Activated CD4-positive, alpha-beta T cell treated with anti-CD3 and anti-CD28 coated beads, Interleukin-2, Interleukin-4, amounts not matched to agents 100 ng/mL and 50 ng/mL, durations not matched to agents 16 hours and 8 hours (primary cell): Measurements from ENCODE around the gene TOP1.

Experiments
- DNase-seq: peaks from one replicate; pipeline ENCODE4 v3.0.0-alpha.2; 2020; ENCODE audit warnings: low spot score

TOP1 gene

DNA sequence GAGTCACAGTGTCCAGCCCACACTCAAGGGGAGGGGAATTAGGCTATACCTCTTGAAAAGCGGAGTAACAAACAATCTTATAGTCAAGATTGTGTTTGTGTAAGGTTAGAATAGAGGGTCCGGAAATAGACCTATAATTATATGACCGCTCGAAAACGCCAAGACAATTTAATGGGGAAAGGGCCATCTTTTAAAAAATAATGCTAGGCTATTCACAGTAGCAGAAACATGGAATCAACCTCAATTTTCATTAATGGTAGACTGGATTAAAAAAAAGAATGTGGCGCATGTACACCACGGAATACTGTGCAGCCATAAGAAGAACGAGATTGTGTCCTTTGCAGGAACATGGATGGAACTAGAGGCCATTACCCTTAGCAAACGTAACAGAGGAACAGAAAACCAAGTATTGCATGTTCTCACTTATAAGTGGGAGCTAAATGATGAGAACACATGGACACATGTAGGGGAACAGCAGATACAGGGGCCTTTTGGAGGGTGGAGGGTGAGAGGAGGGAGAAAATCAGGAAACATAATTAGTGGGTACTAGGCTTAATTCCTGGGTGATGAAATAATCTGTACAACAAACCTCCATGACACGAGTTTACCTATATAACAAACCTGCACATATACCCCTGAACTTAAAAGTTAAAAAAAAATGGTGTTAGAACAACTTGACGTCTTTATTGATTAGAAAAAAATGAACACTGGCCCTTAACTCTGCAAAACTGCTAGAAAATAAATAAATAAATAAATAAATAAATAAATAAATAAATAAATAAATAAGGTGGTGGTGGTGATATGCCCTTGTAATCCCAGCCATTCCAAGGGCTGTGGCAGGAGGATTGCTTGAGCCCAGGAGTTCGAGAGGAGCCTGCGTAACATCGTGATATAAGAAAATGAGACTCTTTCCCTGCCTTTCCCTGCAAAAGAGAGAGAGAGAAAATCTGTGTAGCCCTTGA is 30.3 kb downstream of the TOP1 start:
- no peak for DNase-seq

DNA sequence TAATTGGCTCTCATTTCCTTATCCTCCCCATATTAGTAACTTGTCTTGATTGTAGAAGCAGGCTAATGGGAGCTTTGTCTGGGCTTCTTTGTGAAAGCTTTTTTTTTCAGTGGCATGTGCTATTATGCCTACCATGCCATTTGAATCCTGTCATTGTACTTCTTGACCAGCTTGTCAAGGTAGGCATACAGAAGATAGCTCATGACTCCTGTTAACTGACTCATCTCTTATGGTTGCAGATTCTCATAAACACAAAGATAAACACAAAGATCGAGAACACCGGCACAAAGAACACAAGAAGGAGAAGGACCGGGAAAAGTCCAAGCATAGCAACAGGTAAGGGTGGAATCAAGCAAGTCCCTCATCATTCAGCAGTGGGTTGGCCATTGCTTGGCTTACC is 32.5 kb downstream of the TOP1 start:
- no peak for DNase-seq

DNA sequence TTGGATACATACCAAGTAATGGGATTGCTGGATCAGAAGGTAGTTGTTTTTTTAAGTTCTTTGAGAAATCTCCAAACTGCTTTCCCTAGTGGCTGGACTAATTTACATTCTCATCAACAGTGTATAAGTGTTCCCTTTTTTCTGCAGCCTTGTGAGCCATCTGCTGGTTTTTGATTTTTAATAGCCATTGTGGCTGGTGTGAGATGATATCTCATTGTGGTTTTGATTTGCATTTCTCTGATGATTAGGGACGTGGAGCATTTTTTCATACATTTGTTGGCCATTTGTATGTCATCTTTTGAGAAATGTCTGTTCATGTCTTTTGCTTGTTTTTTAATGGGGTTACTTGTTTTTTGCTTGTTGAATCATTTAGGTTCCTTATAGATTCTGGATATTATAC is 34.8 kb downstream of the TOP1 start:
- no peak for DNase-seq

DNA sequence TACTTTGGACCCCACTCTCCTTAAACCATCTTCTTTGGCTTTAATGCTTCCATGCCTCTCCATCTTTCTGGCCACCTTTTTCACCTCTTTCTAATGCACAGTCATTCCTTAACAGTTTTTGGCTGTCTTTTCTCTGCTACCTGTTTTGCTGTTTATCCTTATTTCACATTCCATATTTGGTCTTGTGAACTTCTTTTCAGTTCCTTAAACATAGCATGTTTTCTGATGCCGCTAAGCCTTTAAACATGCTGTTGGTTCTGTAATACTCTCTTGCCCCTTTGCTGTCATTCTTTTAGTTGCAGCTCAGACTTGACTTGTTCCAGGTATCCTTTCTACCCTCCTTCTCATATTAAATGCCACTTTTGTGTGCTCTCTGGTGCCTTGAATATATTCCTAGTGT is 35.8 kb downstream of the TOP1 start:
- no peak for DNase-seq

DNA sequence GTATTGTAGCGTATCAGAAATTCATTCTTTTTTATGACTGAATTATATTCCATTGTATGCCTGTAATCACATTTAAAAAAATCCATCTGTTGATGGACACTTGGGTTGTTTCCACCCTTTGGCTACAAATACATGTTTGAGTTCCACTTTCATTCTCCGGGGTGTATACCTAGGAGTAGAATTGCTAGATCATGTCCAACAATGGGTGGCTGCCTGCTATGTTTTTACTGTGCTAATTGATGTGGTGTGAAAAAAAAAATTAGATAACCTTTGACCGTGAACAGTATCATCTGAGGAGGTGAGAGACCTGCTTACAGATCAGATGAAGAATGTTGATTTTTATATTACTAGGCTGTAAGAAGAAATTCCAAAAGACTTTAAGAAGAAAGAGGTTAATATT is 37.1 kb downstream of the TOP1 start:
- DNase-seq: no peak

DNA sequence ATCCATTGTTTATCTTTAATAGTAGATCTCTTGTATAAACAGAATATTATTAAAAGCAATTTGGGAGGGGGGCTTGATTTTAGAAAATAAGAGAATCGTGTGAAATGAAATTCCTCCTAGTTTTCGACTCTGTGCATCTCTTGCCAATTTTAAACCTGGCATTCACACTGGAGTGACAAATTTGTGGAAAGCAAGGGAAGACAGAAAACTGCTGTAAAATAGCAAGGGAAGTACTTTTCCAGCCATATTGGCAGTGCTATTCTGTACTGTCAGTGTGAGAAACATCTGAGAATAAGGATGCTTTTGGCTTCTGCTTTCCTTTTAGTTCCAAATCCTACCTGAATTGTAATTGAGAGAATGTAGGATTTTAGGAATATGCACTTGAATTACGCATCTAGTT is 40.2 kb downstream of the TOP1 start:
- DNase-seq: no peak

DNA sequence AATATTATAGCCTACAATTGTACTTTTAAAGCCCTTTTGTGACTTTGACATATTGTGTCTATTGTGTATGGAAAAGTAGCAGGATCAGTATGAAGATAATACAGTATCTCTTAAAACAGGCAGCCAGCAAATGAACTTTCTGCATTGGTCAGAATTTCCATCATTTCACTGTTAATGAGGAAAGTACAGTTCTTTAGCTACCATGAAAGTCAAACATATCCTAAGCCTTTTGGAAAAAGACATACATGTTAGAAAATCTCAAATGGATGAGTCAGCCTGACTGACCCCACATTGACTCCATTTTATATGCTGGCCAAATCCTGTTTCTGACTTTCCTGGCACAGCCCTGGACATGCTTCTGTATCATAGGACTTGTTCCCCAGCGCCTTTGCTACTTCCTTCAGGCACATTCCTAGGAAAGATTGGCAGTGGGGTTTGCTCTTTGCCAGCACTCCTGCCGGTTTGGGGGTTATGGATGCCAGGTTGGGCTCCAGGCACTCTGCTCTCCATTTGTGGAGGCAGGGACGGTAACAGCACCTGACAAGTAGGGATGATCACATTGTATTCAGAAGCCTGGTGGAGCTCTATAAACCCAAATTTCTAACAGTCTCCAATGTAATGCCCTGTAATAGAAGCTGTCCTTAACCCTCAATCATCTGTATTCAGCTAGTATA is 43.7 kb downstream of the TOP1 start:
- DNase-seq: no peak

DNA sequence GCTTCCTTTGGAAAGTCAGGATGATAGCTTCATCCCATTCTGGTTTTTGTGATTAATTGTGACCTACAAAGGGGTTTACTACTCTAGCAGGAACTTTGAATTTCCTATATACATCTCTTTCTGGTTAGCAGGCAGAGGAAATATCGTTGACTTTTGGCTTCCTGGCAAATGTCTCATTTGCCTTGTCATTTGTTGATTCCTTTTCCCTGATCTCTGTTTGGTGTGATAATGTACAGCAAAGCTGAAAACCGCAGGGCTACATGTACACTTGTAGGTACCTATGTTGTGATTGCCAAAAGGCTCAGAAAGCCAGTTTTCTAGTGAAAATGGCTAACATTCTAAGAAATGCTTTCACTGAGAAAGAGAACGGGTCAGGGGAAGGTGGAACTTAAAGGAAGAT is 44.3 kb downstream of the TOP1 start:
- peak; percentile 47 for DNase-seq

DNA sequence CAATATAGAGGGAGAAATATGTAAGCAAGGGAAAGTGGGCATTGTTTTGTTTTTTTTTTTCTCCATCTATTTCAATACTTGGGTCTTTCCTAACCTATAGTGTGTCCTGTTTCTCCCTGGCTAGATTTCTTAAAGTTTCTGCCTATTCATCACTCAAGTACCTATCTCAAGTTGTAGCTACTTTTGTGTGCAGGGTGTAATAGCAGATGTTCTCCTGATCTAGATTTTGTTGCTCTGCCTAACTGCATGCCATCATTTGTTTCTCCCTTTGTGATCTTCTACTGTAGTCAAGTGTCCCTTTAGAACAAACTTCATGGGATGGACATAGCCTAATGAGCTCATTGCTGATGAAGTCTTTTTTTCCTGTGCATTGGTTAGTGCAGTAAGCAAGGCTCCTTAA is 45.8 kb downstream of the TOP1 start:
- DNase-seq: no peak

DNA sequence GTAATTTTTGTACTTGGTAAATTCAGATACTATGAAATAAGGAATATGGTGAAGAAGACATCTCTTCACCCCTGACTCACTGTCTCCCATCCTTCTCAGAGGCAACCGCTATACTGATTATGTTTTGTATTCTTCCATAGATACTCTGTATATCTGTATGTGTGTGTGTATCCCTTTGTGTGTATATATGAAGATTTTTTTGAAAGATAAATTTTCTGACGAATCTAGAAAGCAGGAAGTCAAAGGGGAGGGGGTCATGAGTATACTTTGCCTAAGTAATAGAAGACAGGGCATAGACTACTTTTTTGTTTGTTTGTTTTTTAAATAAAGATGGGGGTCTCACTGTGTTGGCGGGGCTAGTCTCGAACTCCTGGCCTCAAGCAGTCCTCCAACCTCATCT is 48.2 kb downstream of the TOP1 start:
- no peak for DNase-seq

DNA sequence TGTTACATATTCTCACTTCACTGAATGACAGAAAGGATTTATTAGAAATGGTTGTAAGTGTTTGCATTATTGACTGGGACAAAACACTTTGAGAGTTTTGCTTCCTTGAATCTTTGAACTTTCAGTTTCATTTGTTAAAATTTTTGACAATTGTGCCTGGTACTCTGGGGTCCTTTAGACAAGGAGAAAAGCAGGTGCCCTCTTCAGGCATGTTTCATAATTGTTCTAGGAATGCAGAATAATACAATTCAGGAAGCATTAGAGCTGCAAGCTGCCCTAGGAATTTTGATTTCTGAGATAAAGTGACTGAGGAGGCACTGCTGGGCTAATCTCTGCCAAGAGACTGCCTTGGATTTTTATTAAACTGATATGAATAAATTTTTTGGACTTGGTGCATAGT is 49.7 kb downstream of the TOP1 start:
- no peak for DNase-seq

DNA sequence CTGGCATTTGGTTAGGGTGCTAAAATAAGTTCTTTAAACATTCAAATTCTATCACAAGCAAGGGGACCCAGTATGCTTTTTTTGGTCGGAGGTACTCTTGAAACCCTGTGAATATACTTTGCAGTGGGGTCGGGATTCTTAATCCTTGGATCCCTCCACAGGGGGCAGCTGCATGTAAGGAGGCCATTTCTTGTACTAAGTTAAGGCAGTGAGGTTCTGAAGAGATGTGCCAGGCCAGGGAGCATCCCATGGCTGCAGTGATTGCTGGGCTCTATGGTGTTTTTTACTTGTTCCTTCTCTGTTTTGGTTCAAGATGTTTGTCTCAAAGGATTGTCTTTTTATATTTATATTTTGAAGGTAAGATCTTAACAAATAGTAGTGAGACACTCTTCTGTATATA is 50.4 kb downstream of the TOP1 start:
- no peak for DNase-seq

DNA sequence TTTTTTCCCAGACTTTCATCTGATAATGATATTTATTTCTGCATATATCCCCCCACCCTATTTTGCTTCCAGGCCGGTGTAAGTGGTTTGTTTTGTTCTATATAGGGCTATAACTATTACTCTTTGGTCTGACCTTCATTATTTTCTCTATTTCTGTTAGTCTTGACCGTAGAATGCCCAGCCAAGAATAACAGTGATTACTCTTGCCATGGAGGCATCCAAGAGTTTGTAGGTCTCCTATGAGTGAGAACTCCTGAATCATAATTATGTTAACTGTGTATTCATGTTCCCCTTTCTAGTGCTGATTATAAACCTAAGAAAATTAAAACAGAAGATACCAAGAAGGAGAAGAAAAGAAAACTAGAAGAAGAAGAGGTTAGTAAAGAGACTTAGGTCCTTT is 52.2 kb downstream of the TOP1 start:
- no peak for DNase-seq

DNA sequence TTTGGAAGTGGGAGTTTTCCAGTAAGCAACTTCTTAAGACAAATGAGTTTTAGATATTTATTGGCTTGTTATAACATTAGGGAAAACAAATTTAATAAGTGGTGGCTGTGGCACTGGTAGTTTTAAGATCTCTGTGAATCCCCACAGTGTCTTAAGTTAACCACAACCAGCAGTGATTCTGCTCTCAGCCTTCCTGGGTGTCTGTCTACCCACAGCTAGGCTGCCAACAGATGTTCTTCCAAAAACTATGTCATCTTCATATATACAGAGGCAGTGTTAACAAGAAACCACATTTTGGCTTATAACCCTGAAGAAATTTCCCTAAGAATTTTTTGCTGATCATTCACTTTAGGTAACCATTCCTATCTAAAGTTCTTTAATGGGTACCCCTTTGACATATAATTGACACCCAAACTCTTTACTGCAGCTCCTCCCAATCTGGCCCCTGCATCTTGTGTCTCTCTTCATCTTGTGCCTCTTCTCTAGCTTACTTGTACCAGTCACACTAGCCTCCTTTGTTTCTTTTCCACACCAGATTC is 52.7 kb downstream of the TOP1 start:
- no peak for DNase-seq

DNA sequence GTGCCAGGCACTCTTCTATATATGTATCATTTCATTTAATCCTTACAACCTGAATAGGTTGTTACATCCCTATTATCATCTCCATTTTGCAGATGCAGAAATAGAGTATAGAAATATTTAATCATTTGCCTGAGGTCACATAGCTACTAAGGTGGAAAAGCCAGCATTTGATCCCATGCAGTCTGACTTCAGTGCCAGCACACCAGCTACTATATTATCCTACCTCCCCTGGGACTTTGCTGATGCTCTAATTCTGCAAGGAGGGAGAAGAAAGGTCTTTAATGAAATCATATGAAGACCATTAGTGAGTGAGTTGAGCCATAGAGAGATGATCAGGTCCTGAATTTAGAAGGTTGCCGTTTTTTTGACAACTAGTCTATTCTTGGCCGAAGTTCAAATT is 53.7 kb downstream of the TOP1 start:
- no peak for DNase-seq

DNA sequence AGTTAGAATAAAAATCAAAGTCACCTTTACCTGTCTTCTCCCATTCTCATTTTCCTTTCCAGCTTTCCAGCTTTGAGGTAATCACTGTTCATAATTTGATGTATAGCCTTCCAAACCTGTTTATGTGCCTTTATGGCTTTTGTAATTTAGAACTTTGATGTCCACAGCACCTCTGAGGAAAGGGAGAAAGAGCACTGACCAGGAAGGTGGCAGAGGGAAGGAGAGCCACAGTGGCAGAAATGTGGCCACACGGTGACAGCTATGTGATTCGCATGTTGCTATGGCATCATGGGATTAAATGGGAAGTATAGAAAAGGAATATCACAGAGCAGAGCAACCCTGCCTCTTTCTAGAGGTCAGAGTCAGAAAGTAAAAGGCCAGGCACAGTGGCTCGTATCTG is 57.0 kb downstream of the TOP1 start:
- no peak for DNase-seq

DNA sequence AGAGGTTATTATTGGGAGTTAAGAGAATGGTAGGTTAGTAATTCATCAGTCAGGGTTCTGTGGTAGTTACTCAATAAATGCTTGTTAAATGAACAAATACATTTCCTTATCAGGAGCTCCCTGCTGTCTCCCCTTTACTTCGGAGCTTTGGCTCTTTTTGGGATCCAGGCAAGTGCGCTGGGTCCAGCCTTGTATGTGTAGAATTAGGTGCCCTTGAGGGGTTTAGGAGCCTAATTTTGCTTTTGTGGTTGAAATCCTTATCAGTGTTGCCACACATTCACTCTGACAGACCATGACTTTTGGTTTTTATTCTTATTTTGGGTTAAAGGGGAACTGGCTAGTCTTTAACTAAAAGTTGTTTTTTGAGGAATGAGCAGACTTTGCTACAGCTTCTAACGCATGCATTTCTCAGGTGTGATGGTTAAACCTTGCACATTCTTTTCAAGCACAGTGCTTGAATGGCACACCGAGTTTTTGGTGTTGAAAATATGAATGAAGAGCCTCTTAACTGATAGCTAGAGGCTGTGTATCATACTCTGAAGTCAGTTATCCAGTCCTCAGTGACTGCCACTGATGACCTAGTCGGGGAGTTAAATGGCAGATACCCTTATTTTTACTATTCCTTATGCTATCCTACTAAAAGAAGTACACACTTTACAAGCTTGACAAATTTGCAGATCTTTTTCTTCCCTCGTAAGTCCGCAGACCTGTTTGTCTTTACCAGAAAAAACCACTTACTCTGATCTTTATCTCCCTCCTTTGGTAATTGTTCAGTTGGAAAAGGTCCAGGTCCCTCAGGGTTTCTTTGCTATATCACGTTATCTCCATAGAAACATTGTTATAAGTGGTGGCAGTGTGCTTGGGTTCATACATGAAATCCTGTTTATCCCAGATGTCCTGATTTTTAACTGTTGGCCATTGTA is 58.0 kb downstream of the TOP1 start:
- DNase-seq: no peak

DNA sequence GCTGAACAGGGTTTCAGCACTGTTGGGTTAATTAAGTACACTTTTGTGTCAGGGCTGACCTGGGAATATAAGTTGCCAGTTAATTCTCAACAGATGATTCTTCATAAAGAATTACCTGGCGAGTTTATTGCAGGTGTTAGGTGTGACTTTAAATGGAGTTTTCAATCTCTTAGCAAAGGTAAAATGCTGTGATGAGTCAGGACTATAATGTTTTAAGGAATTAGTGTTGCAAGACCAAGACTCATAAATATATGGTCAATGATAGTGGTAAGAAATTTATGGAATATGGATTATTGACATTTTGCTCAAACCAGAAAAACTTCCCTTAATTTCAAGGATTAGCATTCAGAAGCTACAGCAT is 58.7 kb downstream of the TOP1 start:
- DNase-seq: no peak

DNA sequence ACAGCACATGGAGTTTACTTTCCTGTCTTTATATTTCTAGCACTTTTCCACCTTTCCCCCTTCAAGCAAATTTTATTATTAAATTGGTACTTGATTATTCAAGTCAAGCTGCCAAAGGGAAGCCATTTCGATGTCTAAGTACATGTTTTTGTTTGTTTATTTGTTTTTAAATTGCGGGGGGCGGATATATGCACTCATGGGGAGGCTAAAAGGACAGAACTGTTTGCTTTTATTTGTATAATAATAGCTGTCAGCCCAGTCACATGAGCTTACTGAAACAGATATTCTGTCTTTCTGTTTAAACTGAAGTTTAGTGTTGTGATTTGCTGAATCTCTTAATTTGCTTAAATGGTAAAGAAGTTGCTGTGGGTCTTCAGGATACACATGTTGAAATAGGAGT is 59.2 kb downstream of the TOP1 start:
- no peak for DNase-seq

DNA sequence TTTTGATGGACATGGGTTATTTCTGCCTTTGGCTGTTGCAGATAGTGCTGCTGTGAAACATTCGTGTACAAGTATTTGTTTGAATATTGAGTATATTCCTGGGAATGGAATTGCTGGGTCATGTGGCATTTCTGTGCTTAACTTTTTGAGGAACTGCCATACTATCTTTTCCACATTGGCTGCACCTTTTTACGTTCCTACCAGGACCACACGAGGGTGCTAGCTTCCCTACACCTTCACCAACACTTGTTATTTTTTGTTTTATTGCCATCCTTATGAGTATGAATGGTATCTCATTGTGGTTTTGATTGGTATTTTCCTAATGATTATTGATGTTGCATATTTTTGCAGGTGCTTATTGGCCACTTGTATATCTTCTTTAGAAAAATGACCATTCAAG is 60.9 kb downstream of the TOP1 start:
- DNase-seq: no peak

DNA sequence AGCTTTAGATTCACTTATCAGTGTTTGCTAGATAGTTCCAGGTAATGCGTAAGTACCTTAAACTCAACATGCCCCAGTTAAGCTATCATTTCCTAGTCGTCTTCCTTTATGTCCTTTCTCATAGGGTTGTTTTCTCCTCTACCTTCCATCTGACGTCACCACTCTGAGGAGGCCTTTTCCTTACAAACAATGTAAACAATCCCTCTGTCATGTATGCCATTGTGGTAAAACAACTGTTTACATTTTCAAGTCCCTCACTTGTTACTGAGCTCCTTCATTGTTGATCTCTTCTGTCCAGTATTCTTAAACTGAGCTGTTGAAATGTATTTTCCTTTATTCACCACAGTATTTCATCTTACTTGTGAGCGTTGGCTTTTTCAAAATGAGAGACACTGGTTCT is 63.3 kb downstream of the TOP1 start:
- DNase-seq: no peak

DNA sequence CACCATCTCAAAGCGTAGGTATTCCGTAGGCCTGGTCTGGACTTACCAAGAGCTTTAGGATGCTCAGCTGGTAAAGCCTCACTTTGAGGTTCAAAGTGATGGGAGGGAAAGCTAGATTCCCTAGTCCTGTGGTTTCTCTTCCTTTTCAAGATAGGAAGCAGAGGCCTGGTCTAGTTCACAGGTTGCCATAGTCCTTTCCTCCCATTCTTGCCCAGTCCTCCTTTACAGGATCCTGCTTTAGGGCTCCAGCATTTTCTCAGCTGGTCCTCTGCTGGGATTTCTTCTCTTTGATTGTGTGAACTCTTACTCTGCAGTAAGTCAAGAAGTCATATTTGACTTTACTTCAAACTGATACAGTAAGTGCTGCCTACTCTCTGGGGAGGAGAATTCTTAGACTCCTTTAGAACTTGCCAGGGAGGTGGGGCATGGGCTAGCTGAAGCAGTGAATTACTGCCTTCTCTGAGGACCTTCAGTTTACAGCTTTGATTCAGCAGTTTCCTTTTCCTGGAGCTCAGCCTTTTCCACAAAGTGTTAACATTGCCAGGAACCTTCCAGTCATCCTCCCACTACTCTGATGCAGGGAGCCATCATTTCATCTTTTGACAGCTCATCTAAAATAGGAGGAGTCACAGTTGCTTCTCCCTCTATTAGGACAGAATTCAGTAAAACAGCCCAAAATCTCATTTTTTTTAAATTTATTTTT is 65.9 kb downstream of the TOP1 start:
- DNase-seq: no peak
